BLaER1 treated with 17β-estradiol and CSF1 and Interleukin-3, amounts not matched to agents 10 nM and 100 nM (cell line): ENCODE measurements around the gene MS4A14.
A peak's percentile ranks its signal among the peaks of the same experiment; 100 is the strongest.

Source experiments
- H3K27ac ChIP-seq, 11 experiments: shearing (Covaris generic); formaldehyde crosslinking; 2 replicates each; pipeline ENCODE4 v1.8.1; 2022
- H3K27me3 ChIP-seq, 11 experiments: shearing (Covaris generic); formaldehyde crosslinking; 2 replicates each; pipeline ENCODE4 v1.8.1; 2022
- H3K36me3 ChIP-seq, 11 experiments: shearing (Covaris generic); formaldehyde crosslinking; 2 replicates each; pipeline ENCODE4 v1.8.1; 2022
- H3K4me1 ChIP-seq, 10 experiments: shearing (Covaris generic); formaldehyde crosslinking; 2 replicates each; pipeline ENCODE4 v1.8.1; 2022
- H3K4me2 ChIP-seq, 11 experiments: shearing (Covaris generic); formaldehyde crosslinking; 2 replicates each; pipeline ENCODE4 v1.8.1; 2022
- H3K4me3 ChIP-seq, 10 experiments: shearing (Covaris generic); formaldehyde crosslinking; 2 replicates each; pipeline ENCODE4 v1.8.1; 2022
- H3K9ac ChIP-seq, 11 experiments: shearing (Covaris generic); formaldehyde crosslinking; 2 replicates each; pipeline ENCODE4 v1.8.1; 2022
- H3K9me3 ChIP-seq, 11 experiments: shearing (Covaris generic); formaldehyde crosslinking; replicated peaks in 1 of 11; 2 replicates each; pipeline ENCODE4 v1.8.1; 2022
- H4K20me1 ChIP-seq, 11 experiments: shearing (Covaris generic); formaldehyde crosslinking; 2 replicates each; pipeline ENCODE4 v1.8.1; 2022
- Cebpa-rat ChIP-seq, 11 experiments: shearing (Covaris generic); IDR thresholded peaks; 2 replicates each; pipeline ENCODE4 v1.8.1; 2022

Gene MS4A14, protein sequence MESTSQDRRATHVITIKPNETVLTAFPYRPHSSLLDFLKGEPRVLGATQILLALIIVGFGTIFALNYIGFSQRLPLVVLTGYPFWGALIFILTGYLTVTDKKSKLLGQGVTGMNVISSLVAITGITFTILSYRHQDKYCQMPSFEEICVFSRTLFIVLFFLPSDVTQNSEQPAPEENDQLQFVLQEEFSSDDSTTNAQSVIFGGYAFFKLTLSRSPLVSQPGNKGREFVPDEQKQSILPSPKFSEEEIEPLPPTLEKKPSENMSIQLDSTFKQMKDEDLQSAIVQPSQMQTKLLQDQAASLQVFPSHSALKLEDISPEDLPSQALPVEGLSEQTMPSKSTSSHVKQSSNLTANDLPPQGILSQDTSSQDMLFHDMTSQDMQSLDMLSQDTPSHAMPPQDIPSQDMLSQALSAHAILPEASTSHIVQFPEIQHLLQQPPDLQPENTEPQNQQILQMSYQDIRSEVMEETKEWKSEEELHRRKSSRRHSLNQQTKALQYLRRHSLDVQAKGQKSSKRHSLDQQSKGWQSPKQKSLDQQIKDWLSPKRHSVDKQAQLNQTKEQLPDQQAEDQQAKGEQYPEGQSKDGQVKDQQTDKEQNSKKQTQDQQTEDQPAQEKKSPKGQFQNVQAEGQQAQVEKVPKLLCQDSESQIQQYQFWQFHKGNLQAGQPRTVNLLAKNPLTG

DNA sequence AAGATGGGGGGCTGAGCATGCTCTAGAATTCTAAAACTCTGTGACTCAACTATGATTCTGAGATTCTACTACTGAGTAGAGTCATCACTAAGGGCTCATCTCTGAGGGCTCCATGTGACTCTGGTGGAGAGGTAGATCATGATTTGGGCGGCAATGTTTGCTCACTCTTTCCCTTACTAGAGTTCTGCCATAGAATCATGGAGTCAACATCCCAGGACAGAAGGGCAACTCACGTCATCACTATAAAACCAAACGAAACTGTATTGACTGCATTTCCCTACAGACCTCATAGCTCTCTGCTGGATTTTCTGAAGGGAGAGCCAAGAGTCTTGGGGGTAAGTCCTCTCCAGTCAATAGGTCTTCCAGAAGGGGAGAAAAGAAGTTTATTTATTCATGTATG, at the start of gene MS4A14:
Gene MS4A14, plus strand, starts transcription at position 78 of the 400 bp plus-strand sequence. Its CDS starts 120 bp downstream, at position 198.
- Histone ChIP-seq H3K9me3 (peaks cover 0 to 37% (median 15%) of the 10 kb centered on the region in 11 experiments; a peak in 16 of 22 replicates), H3K4me3 (no peak within 1 kb of the TSS), H4K20me1 (peaks cover 0 to 11% (median 0%) of the 10 kb centered on the region in 11 experiments; a peak in 1 of 22 replicates), H3K4me1 (peaks cover 11 to 77% (median 16%) of the 10 kb centered on the region in 10 experiments), H3K4me2 (peak within 1 kb of the TSS; percentile 30 to 76 (median 57)), H3K27me3 (no peaks in the 10 kb centered on the region), H3K36me3 (peaks cover 0 to 71% (median 0%) of the 10 kb centered on the region in 11 experiments; a peak in 6 of 22 replicates), H3K9ac (peak within 1 kb of the TSS in 3 of 11 experiments; percentile 19 to 53 (median 31); a peak in 6 of 22 replicates), H3K27ac (peak within 1 kb of the TSS in 7 of 11 experiments; percentile 34 to 77 (median 53); a peak in 11 of 22 replicates)
- no peak for TF ChIP-seq Cebpa-rat (IDR thresholded peaks at IDR 0.05)

- Histone ChIP-seq H3K4me2 (peak overlapping the region in 3 of 11 experiments; percentile 6 to 85 (median 69); a peak in 5 of 22 replicates), H3K27ac (no peak overlapping the region), H3K4me3 (no peak overlapping the region), H3K4me1 (peaks cover 0 to 82% (median 0%) of the 10 kb centered on the region in 10 experiments; a peak in 6 of 20 replicates), H3K27me3 (no peaks in the 10 kb centered on the region), H3K9me3 (peaks cover 0 to 12% (median 6%) of the 10 kb centered on the region in 11 experiments; a peak in 10 of 22 replicates), H3K9ac (no peak overlapping the region), H3K36me3 (no peaks in the 10 kb centered on the region), H4K20me1 (no peaks in the 10 kb centered on the region)
- peak in 3 of 11 experiments; percentile 19 to 64 (median 20); a peak in 2 of 22 replicates for TF ChIP-seq Cebpa-rat (IDR thresholded peaks at IDR 0.05)
Measured at GRCh38 chr11:60347084-60347797, 49.0 kb upstream of the MS4A14 start.

- no peak overlapping the region for H3K4me3 ChIP-seq
- H3K4me1 ChIP-seq, result peaks cover 0 to 78% (median 0%) of the 10 kb centered on the region in 10 experiments; a peak in 6 of 20 replicates
- H4K20me1 ChIP-seq, result no peaks in the 10 kb centered on the region
- H3K27ac ChIP-seq, result no peak overlapping the region
- H3K9me3 ChIP-seq, result peaks cover 0 to 16% (median 7%) of the 10 kb centered on the region in 11 experiments; a peak in 12 of 22 replicates
- H3K27me3 ChIP-seq, result no peaks in the 10 kb centered on the region
- peak overlapping the region in 2 of 11 experiments; percentile 69 to 85; a peak in 4 of 22 replicates for H3K4me2 ChIP-seq
- TF ChIP-seq Cebpa-rat (IDR thresholded peaks at IDR 0.05), result no peak
- no peak overlapping the region for H3K9ac ChIP-seq
- no peaks in the 10 kb centered on the region for H3K36me3 ChIP-seq
Measured at GRCh38 chr11:60348116-60348515, 48.1 kb upstream of the MS4A14 start.

- no peak for TF ChIP-seq Cebpa-rat (IDR thresholded peaks at IDR 0.05)
- peak overlapping the region in 2 of 11 experiments; percentile 1 to 17; a peak in 3 of 22 replicates for H3K27ac ChIP-seq
- no peaks in the 10 kb centered on the region for H3K27me3 ChIP-seq
- H3K9me3 ChIP-seq, result peaks cover 16 to 34% (median 21%) of the 10 kb centered on the region in 11 experiments
- peak overlapping the region in 3 of 11 experiments; percentile 38 to 85 (median 77); a peak in 6 of 22 replicates for H3K4me2 ChIP-seq
- no peak overlapping the region for H3K4me3 ChIP-seq
- H3K4me1 ChIP-seq, result peaks cover 0 to 62% (median 0%) of the 10 kb centered on the region in 10 experiments; a peak in 6 of 20 replicates
- no peak overlapping the region for H3K9ac ChIP-seq
- no peaks in the 10 kb centered on the region for H3K36me3 ChIP-seq
- H4K20me1 ChIP-seq, result no peaks in the 10 kb centered on the region
Measured at GRCh38 chr11:60349990-60350389, 46.3 kb upstream of the MS4A14 start.

DNA sequence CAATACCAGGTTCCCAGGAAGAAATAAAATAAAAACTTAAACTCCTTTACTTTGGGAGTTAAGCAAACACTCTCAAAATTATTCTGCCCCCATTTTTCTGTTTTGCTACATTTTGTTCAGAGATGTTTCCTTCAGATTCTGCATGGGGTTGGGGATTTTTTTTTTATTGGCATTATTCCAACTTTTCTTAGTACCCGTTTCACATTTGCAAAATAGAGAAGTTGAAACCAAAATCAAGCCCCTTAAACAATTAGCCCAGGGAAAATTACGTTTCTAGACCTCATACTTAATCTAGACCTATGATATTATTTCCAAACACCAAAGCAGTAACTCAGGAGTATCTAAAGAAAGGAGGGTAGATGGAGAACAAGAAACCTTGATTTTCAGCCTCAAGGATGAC, 38.5 kb upstream of the MS4A14 start:
- no peak overlapping the region for H3K9ac ChIP-seq
- H3K36me3 ChIP-seq, result peaks cover 0 to 14% (median 7%) of the 10 kb centered on the region in 11 experiments; a peak in 8 of 22 replicates
- no peak for TF ChIP-seq Cebpa-rat (IDR thresholded peaks at IDR 0.05)
- H4K20me1 ChIP-seq, result no peaks in the 10 kb centered on the region
- no peak overlapping the region for H3K27ac ChIP-seq
- H3K4me1 ChIP-seq, result peaks cover 0 to 30% (median 0%) of the 10 kb centered on the region in 10 experiments; a peak in 6 of 20 replicates
- no peak overlapping the region for H3K4me3 ChIP-seq
- H3K9me3 ChIP-seq, result peaks cover 57 to 79% (median 67%) of the 10 kb centered on the region in 11 experiments
- H3K4me2 ChIP-seq, result peak overlapping the region in 3 of 11 experiments; percentile 3 to 57 (median 30); a peak in 3 of 22 replicates
- no peaks in the 10 kb centered on the region for H3K27me3 ChIP-seq

GRCh38 chr11:60360621-60361020, 35.6 kb upstream of the MS4A14 start:
- Histone ChIP-seq H3K27me3 (no peaks in the 10 kb centered on the region), H3K27ac (no peak overlapping the region), H3K4me1 (peaks cover 12 to 58% (median 14%) of the 10 kb centered on the region in 10 experiments), H4K20me1 (no peaks in the 10 kb centered on the region), H3K4me2 (no peak overlapping the region), H3K9me3 (peaks cover 38 to 62% (median 48%) of the 10 kb centered on the region in 11 experiments), H3K36me3 (peaks cover 0 to 14% (median 7%) of the 10 kb centered on the region in 11 experiments; a peak in 8 of 22 replicates), H3K4me3 (0 out of 20 replicates have a peak overlapping the region, but pooled peaks of 3 of the 10 experiments have one; percentile 0 to 13 (median 1)), H3K9ac (no peak overlapping the region)
- no peak for TF ChIP-seq Cebpa-rat (IDR thresholded peaks at IDR 0.05)

DNA sequence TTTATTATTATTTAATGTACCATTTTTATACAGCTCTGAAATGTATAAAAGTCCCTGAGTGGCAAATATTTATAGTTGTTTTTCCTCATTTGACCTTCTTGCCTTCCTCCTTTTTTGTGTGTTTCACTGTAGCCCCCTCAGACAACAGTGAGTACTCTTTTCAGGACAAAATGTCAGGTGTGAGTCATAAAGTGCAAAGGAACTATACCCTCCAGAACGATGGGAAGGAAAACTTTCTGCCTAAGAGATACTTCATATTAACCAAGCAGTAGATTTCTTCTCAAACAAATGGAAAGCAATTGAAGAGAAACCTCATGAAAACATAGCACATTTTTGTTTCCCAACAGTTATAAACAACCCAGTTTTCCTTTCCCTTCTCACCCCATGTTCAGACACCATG, 34.0 kb upstream of the MS4A14 start:
- peak overlapping the region in 2 of 11 experiments; percentile 4 to 23; a peak in 1 of 22 replicates for H3K27ac ChIP-seq
- peak overlapping the region in 3 of 11 experiments; percentile 21 to 87 (median 39); a peak in 5 of 22 replicates for H3K4me2 ChIP-seq
- peaks cover 0 to 14% (median 7%) of the 10 kb centered on the region in 11 experiments; a peak in 8 of 22 replicates for H3K36me3 ChIP-seq
- H3K9ac ChIP-seq, result no peak overlapping the region
- H3K27me3 ChIP-seq, result no peaks in the 10 kb centered on the region
- peaks cover 43 to 61% (median 52%) of the 10 kb centered on the region in 11 experiments for H3K9me3 ChIP-seq
- peaks cover 12 to 66% (median 17%) of the 10 kb centered on the region in 10 experiments for H3K4me1 ChIP-seq
- H4K20me1 ChIP-seq, result no peaks in the 10 kb centered on the region
- no peak overlapping the region for H3K4me3 ChIP-seq
- no peak for TF ChIP-seq Cebpa-rat (IDR thresholded peaks at IDR 0.05)
